Skeletal muscle cell (primary cell): ENCODE results near the gene TCEA3.

Experiments used
- DNase-seq: peaks from one replicate; pipeline ENCODE4 v3.0.0-alpha.2; 2010; ENCODE audit warnings: low read depth
- H3K4me3 ChIP-seq: 2 replicates; pipeline ENCODE4 v1.5.1; 2011; ENCODE audit warnings: low read depth, mild to moderate bottlenecking, control low read depth, low read length, moderate library complexity

TCEA3 gene

GRCh38 chr1:23424293-23425192 lies at the start of gene TCEA3:
TSS of gene TCEA3 (minus strand) at chr1:23424748. CDS start at chr1:23424633, 115 bp downstream.
- no peak for DNase-seq
- peak within 1 kb of the TSS; percentile 44 for H3K4me3 ChIP-seq

GRCh38 chr1:23473037-23473800 lies 48.7 kb upstream of the TCEA3 start:
- DNase-seq, result peak; percentile 31
- H3K4me3 ChIP-seq, result no peak overlapping the region

GRCh38 chr1:23472351-23473036 lies 47.9 kb upstream of the TCEA3 start:
- DNase-seq, result no peak
- no peak overlapping the region for H3K4me3 ChIP-seq

- DNase-seq, result no peak
Observed at GRCh38 chr1:23471473-23472075, 47.0 kb upstream of the TCEA3 start.

GRCh38 chr1:23470282-23471070 lies 45.9 kb upstream of the TCEA3 start:
- H3K4me3 ChIP-seq, result no peak overlapping the region
- peak; percentile 90 for DNase-seq

More at GRCh38 chr1:23471473-23472075, 47.0 kb upstream of the TCEA3 start:
- H3K4me3 ChIP-seq, result no peak overlapping the region

- H3K4me3 ChIP-seq, result no peak overlapping the region
- DNase-seq, result no peak
Observed at GRCh38 chr1:23469372-23469982, 44.9 kb upstream of the TCEA3 start.

GRCh38 chr1:23466423-23466989 lies 42.0 kb upstream of the TCEA3 start:
- DNase-seq, result no peak
- no peak overlapping the region for H3K4me3 ChIP-seq

- no peak overlapping the region for H3K4me3 ChIP-seq
- no peak for DNase-seq
Observed at GRCh38 chr1:23463286-23463685, 38.7 kb upstream of the TCEA3 start.

- no peak overlapping the region for H3K4me3 ChIP-seq
Observed at GRCh38 chr1:23462766-23463165, 38.2 kb upstream of the TCEA3 start.

GRCh38 chr1:23461050-23461449 lies 36.5 kb upstream of the TCEA3 start:
- no peak for DNase-seq
- H3K4me3 ChIP-seq, result no peak overlapping the region

More at GRCh38 chr1:23462766-23463165, 38.2 kb upstream of the TCEA3 start:
- no peak for DNase-seq

GRCh38 chr1:23460519-23460918 lies 36.0 kb upstream of the TCEA3 start:
- no peak overlapping the region for H3K4me3 ChIP-seq
- DNase-seq, result no peak

- no peak overlapping the region for H3K4me3 ChIP-seq
- DNase-seq, result no peak
Observed at GRCh38 chr1:23459338-23459757, 34.8 kb upstream of the TCEA3 start.

GRCh38 chr1:23456226-23456625 lies 31.7 kb upstream of the TCEA3 start:
- no peak for DNase-seq
- no peak overlapping the region for H3K4me3 ChIP-seq

- no peak overlapping the region for H3K4me3 ChIP-seq
- no peak for DNase-seq
Observed at GRCh38 chr1:23453455-23454000, 29.0 kb upstream of the TCEA3 start.

GRCh38 chr1:23452011-23452411 lies 27.5 kb upstream of the TCEA3 start:
- no peak for DNase-seq
- H3K4me3 ChIP-seq, result no peak overlapping the region

GRCh38 chr1:23451441-23451840 lies 26.9 kb upstream of the TCEA3 start:
- no peak for DNase-seq
- H3K4me3 ChIP-seq, result no peak overlapping the region

GRCh38 chr1:23450894-23451293 lies 26.3 kb upstream of the TCEA3 start:
- no peak for DNase-seq
- no peak overlapping the region for H3K4me3 ChIP-seq

- no peak overlapping the region for H3K4me3 ChIP-seq
- no peak for DNase-seq
Observed at GRCh38 chr1:23449958-23450357, 25.4 kb upstream of the TCEA3 start.
